ENCODE data around the gene RNPC3. TPM values are rescaled to one million over a fixed set of nuclear protein-coding genes. Genes with fewer than 3 reads are reported as not detected.

The RNPC3 gene
- polyA plus RNA-seq, 3 donors, result 8.0 to 29.6 (median 9.1) TPM

DNA sequence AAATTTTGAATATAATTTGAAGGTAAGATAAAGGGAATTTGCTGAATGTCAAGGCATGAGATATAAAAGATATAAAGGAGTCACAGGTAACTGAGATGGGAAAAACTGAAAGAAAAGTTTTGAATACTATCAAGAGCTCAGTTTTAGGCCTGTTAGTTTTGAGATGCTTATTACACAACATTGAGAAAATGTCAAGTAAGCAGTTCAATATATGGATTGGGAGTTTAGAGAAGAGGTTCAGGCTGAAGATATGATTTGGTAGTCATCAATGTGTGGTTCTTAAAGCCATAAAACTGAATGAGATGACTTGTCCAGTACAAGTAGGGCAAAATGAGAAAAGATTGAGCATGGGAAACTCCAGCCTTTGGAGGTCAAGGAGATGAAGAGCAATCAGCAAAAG is 4.7 kb upstream of the RNPC3 start:
- no peak overlapping the region for H2AFZ ChIP-seq (ENCODE audit: insufficient read depth, low read depth, low read length, poor library complexity, severe bottlenecking)
- H3K27me3 Mint-ChIP-seq (ENCODE audit: low read depth in 3 of 3), result no peaks in the 10 kb centered on the region
- intact Hi-C loops (cut with micrococcal nuclease), result no loop called here
- H3K4me3 ChIP-seq (replicated peaks in 1 of 3; ENCODE audit: low read depth in 2 of 3, low read length in 3 of 3), result no peak overlapping the region
- peaks cover 6 to 7% of the 10 kb centered on the region in 2 donors for H3K4me1 ChIP-seq (ENCODE audit: control insufficient read depth in 1 of 2, insufficient read depth in 2 of 2, low read length in 2 of 2)
- no peaks in the 10 kb centered on the region for H3K9me3 Mint-ChIP-seq
- H3K27me3 ChIP-seq (ENCODE audit: control insufficient read depth in 2 of 2, insufficient read depth in 2 of 2, low read length in 2 of 2), result no peaks in the 10 kb centered on the region
- no peak overlapping the region for H3K4me3 Mint-ChIP-seq
- no peak overlapping the region for H3K27ac Mint-ChIP-seq
- H3K4me2 ChIP-seq (replicated peaks; ENCODE audit: extremely low read depth, low read length, poor library complexity, severe bottlenecking), result no peak overlapping the region
- peaks cover 9% of the 10 kb centered on the region for H3K4me1 Mint-ChIP-seq
- peaks cover 0 to 2% of the 10 kb centered on the region in 2 donors for H3K36me3 Mint-ChIP-seq
- H3K9me3 ChIP-seq (replicated peaks in 1 of 2; ENCODE audit: control insufficient read depth in 1 of 2, insufficient read depth in 1 of 2, low read length in 2 of 2), result no peaks in the 10 kb centered on the region
- no peaks in the 10 kb centered on the region for H4K20me1 ChIP-seq (ENCODE audit: insufficient read depth, low read length)
- TF ChIP-seq, protein P1, sequence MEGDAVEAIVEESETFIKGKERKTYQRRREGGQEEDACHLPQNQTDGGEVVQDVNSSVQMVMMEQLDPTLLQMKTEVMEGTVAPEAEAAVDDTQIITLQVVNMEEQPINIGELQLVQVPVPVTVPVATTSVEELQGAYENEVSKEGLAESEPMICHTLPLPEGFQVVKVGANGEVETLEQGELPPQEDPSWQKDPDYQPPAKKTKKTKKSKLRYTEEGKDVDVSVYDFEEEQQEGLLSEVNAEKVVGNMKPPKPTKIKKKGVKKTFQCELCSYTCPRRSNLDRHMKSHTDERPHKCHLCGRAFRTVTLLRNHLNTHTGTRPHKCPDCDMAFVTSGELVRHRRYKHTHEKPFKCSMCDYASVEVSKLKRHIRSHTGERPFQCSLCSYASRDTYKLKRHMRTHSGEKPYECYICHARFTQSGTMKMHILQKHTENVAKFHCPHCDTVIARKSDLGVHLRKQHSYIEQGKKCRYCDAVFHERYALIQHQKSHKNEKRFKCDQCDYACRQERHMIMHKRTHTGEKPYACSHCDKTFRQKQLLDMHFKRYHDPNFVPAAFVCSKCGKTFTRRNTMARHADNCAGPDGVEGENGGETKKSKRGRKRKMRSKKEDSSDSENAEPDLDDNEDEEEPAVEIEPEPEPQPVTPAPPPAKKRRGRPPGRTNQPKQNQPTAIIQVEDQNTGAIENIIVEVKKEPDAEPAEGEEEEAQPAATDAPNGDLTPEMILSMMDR (IDR thresholded peaks at IDR 0.05), result no peak
- H3K36me3 ChIP-seq (replicated peaks in 1 of 2; ENCODE audit: control insufficient read depth in 1 of 2, insufficient read depth in 2 of 2, low read length in 2 of 2), result no peaks in the 10 kb centered on the region
- H3K9ac ChIP-seq (ENCODE audit: insufficient read depth, low read length, poor library complexity, severe bottlenecking), result no peak overlapping the region
- H3K79me2 ChIP-seq (ENCODE audit: insufficient read depth, low read length), result peaks cover under 1% of the 10 kb centered on the region
- no peak overlapping the region for H3K27ac ChIP-seq (ENCODE audit: low read depth in 1 of 2, low read length in 2 of 2)
- no peak for DNase-seq

DNA sequence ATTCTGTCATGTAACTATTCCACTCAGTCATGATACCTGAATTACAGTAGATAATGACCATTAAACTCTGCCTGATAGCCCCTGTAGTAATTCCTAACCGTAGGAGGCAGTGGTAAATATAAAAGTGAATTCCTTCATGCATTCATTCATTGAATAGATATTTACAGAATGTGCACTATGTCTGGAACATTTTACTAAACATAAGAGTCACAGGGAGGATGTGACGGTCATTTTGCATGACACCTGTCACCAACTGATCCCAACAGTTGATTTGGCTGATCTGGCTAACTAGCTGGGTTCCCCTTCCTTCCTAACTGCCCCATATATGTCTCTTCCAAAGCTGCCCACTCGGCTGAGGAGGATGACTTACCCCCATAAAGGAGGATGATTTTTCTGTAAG is 2.2 kb upstream of the RNPC3 start:
- H3K27ac ChIP-seq (ENCODE audit: low read depth in 1 of 2, low read length in 2 of 2), result no peak overlapping the region
- H3K27me3 Mint-ChIP-seq (ENCODE audit: low read depth in 3 of 3), result peaks cover 0 to 3% (median 0%) of the 10 kb centered on the region in 3 donors
- no peak overlapping the region for H3K4me3 ChIP-seq (replicated peaks in 1 of 3; ENCODE audit: low read depth in 2 of 3, low read length in 3 of 3)
- no peak overlapping the region for H3K9ac ChIP-seq (ENCODE audit: insufficient read depth, low read length, poor library complexity, severe bottlenecking)
- H2AFZ ChIP-seq (ENCODE audit: insufficient read depth, low read depth, low read length, poor library complexity, severe bottlenecking), result no peak overlapping the region
- peaks cover 12 to 29% of the 10 kb centered on the region in 2 donors for H3K4me1 ChIP-seq (ENCODE audit: control insufficient read depth in 1 of 2, insufficient read depth in 2 of 2, low read length in 2 of 2)
- H3K9me3 Mint-ChIP-seq, result no peaks in the 10 kb centered on the region
- WGBS (ENCODE audit: insufficient coverage), result 100% methylated on average over 1 of the region's 3 CpGs
- H3K27me3 ChIP-seq (ENCODE audit: control insufficient read depth in 2 of 2, insufficient read depth in 2 of 2, low read length in 2 of 2), result no peaks in the 10 kb centered on the region
- no peak overlapping the region for H3K4me2 ChIP-seq (replicated peaks; ENCODE audit: extremely low read depth, low read length, poor library complexity, severe bottlenecking)
- no peak for DNase-seq
- H4K20me1 ChIP-seq (ENCODE audit: insufficient read depth, low read length), result peaks cover 9% of the 10 kb centered on the region
- H3K9me3 ChIP-seq (replicated peaks in 1 of 2; ENCODE audit: control insufficient read depth in 1 of 2, insufficient read depth in 1 of 2, low read length in 2 of 2), result no peaks in the 10 kb centered on the region
- H3K27ac Mint-ChIP-seq, result no peak overlapping the region
- no peak overlapping the region for H3K4me3 Mint-ChIP-seq
- H3K4me1 Mint-ChIP-seq, result peaks cover 26% of the 10 kb centered on the region
- intact Hi-C loops (cut with micrococcal nuclease), result no loop called here
- TF ChIP-seq, protein P1 (IDR thresholded peaks at IDR 0.05), result no peak
- peaks cover 6 to 7% of the 10 kb centered on the region in 2 donors for H3K36me3 Mint-ChIP-seq
- H3K79me2 ChIP-seq (ENCODE audit: insufficient read depth, low read length), result peaks cover 26% of the 10 kb centered on the region
- H3K36me3 ChIP-seq (replicated peaks in 1 of 2; ENCODE audit: control insufficient read depth in 1 of 2, insufficient read depth in 2 of 2, low read length in 2 of 2), result peaks cover 0 to 4% of the 10 kb centered on the region in 2 donors
